ENCODE data around the gene PLA2G5.

PLA2G5 gene

GRCh38 chr1:20137604-20138003, 67.6 kb downstream of the PLA2G5 start:
- no peak for TF ChIP-seq GATA3 (IDR thresholded peaks at IDR 0.05; ENCODE audit: low read depth, low read length)
- no peak for TF ChIP-seq GATA2 (IDR thresholded peaks at IDR 0.05; ENCODE audit: low read depth, low read length)

GRCh38 chr1:20138346-20138745, 68.4 kb downstream of the PLA2G5 start:
- no peak for TF ChIP-seq GATA3 (IDR thresholded peaks at IDR 0.05; ENCODE audit: low read depth, low read length)
- TF ChIP-seq GATA2 (IDR thresholded peaks at IDR 0.05; ENCODE audit: low read depth, low read length) = no peak

- TF ChIP-seq GATA2 (IDR thresholded peaks at IDR 0.05; ENCODE audit: low read depth, low read length) (no peak), GATA3 (IDR thresholded peaks at IDR 0.05; ENCODE audit: low read depth, low read length) (no peak)
These were observed 69.1 kb downstream of the PLA2G5 start, which contains the start of gene PLA2G2F for GRCh38 chr1:20138961-20139550. Gene PLA2G2F (plus strand): TSS chr1:20139323. CDS start chr1:20139428, 105 bp downstream.

GRCh38 chr1:20139776-20140612, 70.0 kb downstream of the PLA2G5 start:
- TF ChIP-seq GATA3 (IDR thresholded peaks at IDR 0.05; ENCODE audit: low read depth, low read length) (no peak), GATA2 (IDR thresholded peaks at IDR 0.05; ENCODE audit: low read depth, low read length) (no peak)

- no peak for TF ChIP-seq GATA3 (IDR thresholded peaks at IDR 0.05; ENCODE audit: low read depth, low read length)
- no peak for TF ChIP-seq GATA2 (IDR thresholded peaks at IDR 0.05; ENCODE audit: low read depth, low read length)
These were observed 71.0 kb downstream of the PLA2G5 start for GRCh38 chr1:20141001-20141400.

- TF ChIP-seq GATA3 (IDR thresholded peaks at IDR 0.05; ENCODE audit: low read depth, low read length) = no peak
- no peak for TF ChIP-seq GATA2 (IDR thresholded peaks at IDR 0.05; ENCODE audit: low read depth, low read length)
These were observed 71.5 kb downstream of the PLA2G5 start for GRCh38 chr1:20141466-20141865.
